Transverse colon (tissue), 4 donors: ENCODE results near the gene CRACDL.

Source experiments
- POLR2AphosphoS5 ChIP-seq, 3 donors: sonication (generic); formaldehyde crosslinking; IDR thresholded peaks; one replicate each; pipeline ENCODE4 v1.6.1; 2016; ENCODE audit warnings: antibody characterized with exemption in 3 of 3
- TF ChIP-seq, protein P1 (sequence below), 5 experiments: fragments of 200-600 bp in 3 of 5; fragments of 450-650 bp in 2 of 5; sonication (generic) in 3 of 5; IDR thresholded peaks; 1 replicate in 2 of 5; 2 replicates in 3 of 5; pipeline ENCODE4 v1.5.1; 2016 to 2017; ENCODE audit warnings: antibody characterized with exemption in 5 of 5, inconsistent platforms in 3 of 5, mild to moderate bottlenecking in 2 of 5, moderate library complexity in 1 of 5

DNA sequence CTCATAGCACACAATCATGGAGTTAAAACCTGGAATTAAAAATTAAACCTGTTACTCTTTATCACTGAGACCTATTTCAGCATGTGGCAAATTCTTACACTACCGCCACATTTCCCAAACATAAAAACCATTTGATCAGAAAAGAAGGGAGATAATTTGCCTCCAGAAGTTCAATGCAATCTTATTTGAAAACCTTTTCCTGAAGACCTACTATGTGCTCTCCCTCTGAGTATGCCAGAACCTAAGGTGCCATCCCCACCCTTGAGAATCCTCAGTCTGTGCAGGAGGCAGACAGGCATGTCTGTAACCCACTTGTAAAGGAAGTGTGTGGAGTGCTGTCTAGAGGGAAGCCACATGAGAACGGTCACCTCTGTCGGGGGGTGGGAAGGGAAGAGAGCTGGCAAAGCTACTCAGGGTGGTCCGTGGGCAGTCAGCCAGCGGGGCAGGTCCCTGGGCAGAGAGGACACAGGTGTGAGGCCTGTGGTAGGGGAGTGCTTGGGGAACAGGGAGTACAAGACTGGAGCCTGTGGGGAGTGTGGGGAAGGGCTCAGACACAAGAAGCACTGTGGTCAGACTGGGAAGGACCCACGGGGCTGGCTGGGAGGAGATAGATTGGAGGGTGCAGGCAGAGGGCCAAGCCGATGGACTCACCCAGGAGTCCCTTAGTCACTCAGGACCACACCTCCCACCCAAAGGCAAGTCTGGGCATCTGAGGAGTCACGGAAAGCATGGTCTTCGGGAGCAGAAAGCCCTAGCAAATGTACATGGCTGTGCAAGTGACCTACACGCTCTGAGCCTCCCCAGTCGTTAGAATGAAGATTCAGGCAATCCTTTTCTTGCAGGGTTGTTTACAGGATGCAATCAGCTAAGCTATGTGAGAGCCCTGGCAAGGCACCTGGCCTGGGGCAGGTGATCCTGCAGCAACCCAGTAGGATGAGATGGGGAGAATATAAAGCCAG, 22.8 kb downstream of the CRACDL start:
- TF ChIP-seq POLR2AphosphoS5 (IDR thresholded peaks at IDR 0.05): no peak
- TF ChIP-seq, protein P1, sequence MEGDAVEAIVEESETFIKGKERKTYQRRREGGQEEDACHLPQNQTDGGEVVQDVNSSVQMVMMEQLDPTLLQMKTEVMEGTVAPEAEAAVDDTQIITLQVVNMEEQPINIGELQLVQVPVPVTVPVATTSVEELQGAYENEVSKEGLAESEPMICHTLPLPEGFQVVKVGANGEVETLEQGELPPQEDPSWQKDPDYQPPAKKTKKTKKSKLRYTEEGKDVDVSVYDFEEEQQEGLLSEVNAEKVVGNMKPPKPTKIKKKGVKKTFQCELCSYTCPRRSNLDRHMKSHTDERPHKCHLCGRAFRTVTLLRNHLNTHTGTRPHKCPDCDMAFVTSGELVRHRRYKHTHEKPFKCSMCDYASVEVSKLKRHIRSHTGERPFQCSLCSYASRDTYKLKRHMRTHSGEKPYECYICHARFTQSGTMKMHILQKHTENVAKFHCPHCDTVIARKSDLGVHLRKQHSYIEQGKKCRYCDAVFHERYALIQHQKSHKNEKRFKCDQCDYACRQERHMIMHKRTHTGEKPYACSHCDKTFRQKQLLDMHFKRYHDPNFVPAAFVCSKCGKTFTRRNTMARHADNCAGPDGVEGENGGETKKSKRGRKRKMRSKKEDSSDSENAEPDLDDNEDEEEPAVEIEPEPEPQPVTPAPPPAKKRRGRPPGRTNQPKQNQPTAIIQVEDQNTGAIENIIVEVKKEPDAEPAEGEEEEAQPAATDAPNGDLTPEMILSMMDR (IDR thresholded peaks at IDR 0.05): no peak
